NB4 (cell line): ENCODE data around the gene TNFAIP8L3.

Source experiments
- CTCF ChIP-seq: IDR thresholded peaks from one replicate; pipeline ENCODE4 v1.5.1; 2012; ENCODE audit warnings: low read depth, low read length
- POLR2A ChIP-seq: IDR thresholded peaks from 2 replicates; pipeline ENCODE4 v1.6.1; 2011; ENCODE audit warnings: mild to moderate bottlenecking; ENCODE audit not compliant: insufficient read length; ENCODE audit errors: extremely low read depth

- TF ChIP-seq CTCF (no peak), POLR2A (no peak)
Measured at GRCh38 chr15:51139091-51139490, 44.4 kb upstream of the TNFAIP8L3 start.
